Stimulated activated CD8-positive, alpha-beta memory T cell treated with anti-CD3 and anti-CD28 coated beads, Interleukin-2, amount 100 ng/mL, for 48 hours (primary cell): ENCODE data around the gene TSEN2.

Source experiments
- DNase-seq, 2 donors: peaks; one replicate each; pipeline ENCODE4 v3.0.0-alpha.2; 2020; ENCODE audit warnings: low read depth in 2 of 2

TSEN2 gene

GRCh38 chr3:12553921-12554391 is 69.7 kb downstream of the TSEN2 start:
- peak in 1 of 2 donors; percentile 7 for DNase-seq

- DNase-seq, result no peak
Observed at GRCh38 chr3:12556314-12556689, 72.0 kb downstream of the TSEN2 start.

GRCh38 chr3:12556690-12557472 is 72.6 kb downstream of the TSEN2 start, which contains the start of gene MKRN2:
Gene MKRN2, plus strand, starts transcription at chr3:12557087. Its CDS starts 64 bp downstream, at chr3:12557151.
- peak; percentile 79 for DNase-seq

GRCh38 chr3:12557473-12558100 is 73.3 kb downstream of the TSEN2 start:
- DNase-seq, result no peak

GRCh38 chr3:12558706-12559105 is 74.4 kb downstream of the TSEN2 start:
- no peak for DNase-seq

- DNase-seq, result no peak
Observed at GRCh38 chr3:12559520-12559919, 75.2 kb downstream of the TSEN2 start.

GRCh38 chr3:12560505-12561190 is 76.4 kb downstream of the TSEN2 start:
- DNase-seq, result no peak

GRCh38 chr3:12561397-12561796 is 77.1 kb downstream of the TSEN2 start:
- DNase-seq, result no peak

GRCh38 chr3:12562451-12562850 is 78.2 kb downstream of the TSEN2 start:
- DNase-seq, result no peak

GRCh38 chr3:12566976-12567375 is 82.7 kb downstream of the TSEN2 start:
- DNase-seq, result no peak

GRCh38 chr3:12568747-12569146 is 84.5 kb downstream of the TSEN2 start:
- DNase-seq, result no peak

- DNase-seq, result no peak
Observed at GRCh38 chr3:12569836-12570235, 85.6 kb downstream of the TSEN2 start.

GRCh38 chr3:12571986-12572385 is 87.7 kb downstream of the TSEN2 start:
- no peak for DNase-seq

GRCh38 chr3:12574131-12574530 is 89.9 kb downstream of the TSEN2 start:
- DNase-seq, result no peak

- no peak for DNase-seq
Observed at GRCh38 chr3:12574661-12575060, 90.4 kb downstream of the TSEN2 start.

- no peak for DNase-seq
Observed at GRCh38 chr3:12577379-12577778, 93.1 kb downstream of the TSEN2 start.

- DNase-seq, result no peak
Observed at GRCh38 chr3:12578742-12579141, 94.5 kb downstream of the TSEN2 start.

GRCh38 chr3:12579456-12579855 is 95.2 kb downstream of the TSEN2 start:
- DNase-seq, result no peak

GRCh38 chr3:12579905-12580304 is 95.6 kb downstream of the TSEN2 start:
- DNase-seq, result no peak

GRCh38 chr3:12582730-12583129 is 98.5 kb downstream of the TSEN2 start:
- no peak for DNase-seq
